ENCODE data around the gene MTAP.
A peak's percentile ranks its signal among the peaks of the same experiment; 100 is the strongest.

Gene MTAP

GRCh38 chr9:21806644-21807043 is 4.2 kb downstream of the MTAP start:
- no peak for DNase-seq

DNA sequence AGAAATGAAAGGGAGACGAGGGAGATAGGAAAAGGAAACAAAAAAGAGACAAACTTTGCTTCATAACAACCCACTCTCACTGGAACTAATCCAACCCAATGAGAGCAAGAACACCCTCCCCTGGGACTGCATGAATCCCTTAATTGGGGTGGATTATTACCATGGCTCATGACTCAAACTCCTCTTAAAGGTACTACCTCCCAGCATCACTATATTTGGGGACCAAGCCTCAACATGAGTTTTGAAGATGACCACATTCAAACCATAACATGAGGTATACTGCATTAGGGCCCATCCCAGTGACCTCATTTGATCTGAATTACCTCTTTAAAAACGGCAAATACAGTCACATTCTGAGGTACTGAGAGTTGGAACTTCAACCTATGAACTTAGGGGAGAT is 8.0 kb downstream of the MTAP start:
- no peak for DNase-seq

DNA sequence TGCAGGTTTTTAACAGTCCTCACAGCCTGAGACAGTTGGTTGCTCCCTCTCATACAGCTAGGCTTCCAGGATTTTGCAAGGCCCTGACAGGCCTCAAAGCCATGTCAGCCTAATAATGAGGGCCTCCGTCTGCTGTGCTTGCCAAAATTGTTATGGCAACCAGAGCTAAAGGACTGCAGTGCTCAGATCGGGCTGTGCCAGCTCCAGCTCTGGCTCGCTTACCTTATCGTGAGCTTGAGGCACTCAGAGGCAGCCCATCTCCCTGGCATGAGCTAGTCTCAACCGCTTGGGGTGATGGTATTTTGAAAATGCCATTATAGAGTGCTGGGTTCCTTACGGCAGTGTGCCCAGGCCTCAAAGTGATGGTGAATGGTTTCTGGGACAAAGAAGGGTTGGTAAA is 8.4 kb downstream of the MTAP start:
- DNase-seq: no peak

DNA sequence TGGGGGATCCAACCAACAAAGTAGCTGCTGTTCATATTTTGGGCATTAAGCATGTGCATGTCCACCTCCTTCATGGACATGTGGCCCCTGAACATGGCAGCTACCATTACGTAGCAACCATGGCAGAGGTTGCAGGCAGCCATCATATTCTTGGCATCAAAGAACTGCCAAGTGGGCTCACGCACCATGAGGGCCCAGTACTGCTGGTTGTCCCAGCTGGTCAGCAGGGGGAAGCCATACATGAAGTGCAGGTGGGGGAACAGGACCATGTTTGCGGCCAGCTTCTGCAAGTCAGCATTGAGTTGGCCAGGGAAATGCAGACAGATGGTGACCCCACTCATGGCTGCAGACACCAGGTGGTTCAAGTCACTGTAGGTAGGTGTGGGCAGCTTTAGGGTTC is 9.5 kb downstream of the MTAP start:
- no peak for DNase-seq

GRCh38 chr9:21812415-21812814 is 10.0 kb downstream of the MTAP start:
- no peak for DNase-seq

- DNase-seq: peak; percentile 70
These were observed 10.6 kb downstream of the MTAP start for GRCh38 chr9:21812946-21813568.

- DNase-seq: peak; percentile 86
These were observed 11.4 kb downstream of the MTAP start for GRCh38 chr9:21813575-21814473.

- DNase-seq: no peak
These were observed 13.2 kb downstream of the MTAP start for GRCh38 chr9:21815643-21816042.

GRCh38 chr9:21817176-21817575 is 14.7 kb downstream of the MTAP start:
- no peak for DNase-seq

GRCh38 chr9:21825637-21826036 is 23.2 kb downstream of the MTAP start:
- no peak for DNase-seq

GRCh38 chr9:21828853-21829410 is 26.5 kb downstream of the MTAP start:
- peak; percentile 13 for DNase-seq

DNA sequence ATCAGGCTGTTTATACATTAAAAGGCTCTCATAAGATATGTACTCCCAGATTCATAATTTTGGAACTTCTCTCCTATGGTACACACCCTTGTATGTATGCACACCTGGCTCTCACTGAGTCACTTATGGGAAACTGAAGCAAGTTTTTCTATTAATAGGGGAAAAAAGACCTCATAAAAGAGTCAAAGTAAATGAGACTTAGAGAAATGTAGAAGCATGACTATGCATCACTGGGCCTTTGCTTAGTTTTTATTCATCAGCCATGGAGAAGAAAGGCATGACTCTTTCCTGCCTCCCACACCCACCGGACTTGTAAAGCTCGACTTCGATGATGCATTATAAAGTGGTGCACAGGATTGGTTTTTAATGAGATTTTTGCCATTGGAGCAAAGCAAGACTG is 28.2 kb downstream of the MTAP start:
- DNase-seq: no peak

GRCh38 chr9:21831841-21832509 is 29.5 kb downstream of the MTAP start:
- DNase-seq: no peak

GRCh38 chr9:21833090-21833801 is 30.8 kb downstream of the MTAP start:
- DNase-seq: no peak

DNA sequence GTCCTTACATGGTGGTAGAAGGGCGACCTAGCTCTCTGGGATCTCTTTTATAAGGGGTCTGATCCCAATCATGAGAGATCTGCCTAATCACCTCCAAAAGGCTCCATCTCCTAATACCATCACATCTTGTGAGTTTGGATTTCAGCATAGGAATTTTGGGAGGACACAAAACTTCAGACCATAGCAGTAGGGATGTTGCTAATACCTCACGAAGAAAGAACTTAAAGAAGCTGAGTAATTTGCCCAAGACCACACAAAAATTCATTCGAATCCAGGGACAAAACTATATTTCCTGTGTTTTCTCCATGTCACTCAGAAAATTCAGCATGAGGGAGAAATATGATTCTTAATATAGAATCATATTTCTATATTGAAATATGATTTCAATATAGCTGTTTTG is 32.7 kb downstream of the MTAP start:
- DNase-seq: no peak

DNA sequence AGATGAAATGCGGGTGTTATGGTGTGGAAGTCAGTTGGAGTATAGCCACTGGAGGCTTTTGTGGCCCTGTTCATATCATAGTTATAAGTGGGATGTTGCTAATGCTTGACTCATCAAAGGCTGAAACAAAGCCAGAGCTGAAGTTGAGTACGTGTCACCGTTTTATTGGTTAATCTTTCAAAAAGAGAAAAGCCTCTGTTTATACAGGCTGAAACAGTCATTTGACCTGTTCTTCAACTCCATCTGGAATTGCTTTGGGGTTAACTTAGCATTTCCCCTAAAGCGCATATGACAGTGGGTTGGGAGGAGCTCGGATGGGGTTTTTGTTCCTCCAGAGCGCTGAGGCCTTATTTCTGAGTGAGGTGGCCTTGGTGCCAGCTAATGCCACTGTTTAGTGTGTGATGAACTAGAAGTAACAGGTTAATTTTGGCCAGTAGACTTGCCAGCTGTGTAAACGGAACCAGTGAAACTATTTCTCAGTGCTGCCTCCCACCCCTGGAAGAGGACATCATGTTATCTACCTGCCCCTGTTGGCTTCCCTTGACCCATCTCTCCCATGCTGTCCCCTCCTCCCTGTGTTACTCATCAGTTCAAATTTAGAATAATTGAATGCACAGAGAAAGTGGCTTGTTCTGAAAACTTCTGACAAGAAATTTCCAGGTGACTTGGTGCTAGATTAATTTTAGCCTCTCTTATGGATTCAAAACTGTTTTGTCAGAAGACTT is 34.2 kb downstream of the MTAP start:
- no peak for DNase-seq

DNA sequence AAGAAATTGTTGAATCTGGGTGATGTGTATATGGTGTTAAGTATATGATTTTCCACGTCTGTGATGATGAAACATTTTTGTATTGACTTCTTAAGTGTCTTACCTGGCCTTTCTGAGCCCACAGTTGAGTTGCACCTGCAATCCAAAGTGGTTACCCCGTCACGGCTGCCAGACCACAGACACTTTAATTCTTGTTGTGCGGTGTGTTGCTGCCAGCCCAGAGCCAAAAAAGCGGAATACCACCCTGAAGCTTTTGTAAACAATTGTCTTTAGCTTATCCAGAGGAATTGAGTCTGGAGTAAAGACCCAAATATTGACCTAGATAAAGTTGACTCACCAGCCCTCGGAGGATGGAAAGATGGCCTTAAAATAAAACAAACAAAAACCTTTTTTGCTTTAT is 35.1 kb downstream of the MTAP start:
- DNase-seq: no peak

- DNase-seq: no peak
These were observed 38.2 kb downstream of the MTAP start for GRCh38 chr9:21840647-21841046.

DNA sequence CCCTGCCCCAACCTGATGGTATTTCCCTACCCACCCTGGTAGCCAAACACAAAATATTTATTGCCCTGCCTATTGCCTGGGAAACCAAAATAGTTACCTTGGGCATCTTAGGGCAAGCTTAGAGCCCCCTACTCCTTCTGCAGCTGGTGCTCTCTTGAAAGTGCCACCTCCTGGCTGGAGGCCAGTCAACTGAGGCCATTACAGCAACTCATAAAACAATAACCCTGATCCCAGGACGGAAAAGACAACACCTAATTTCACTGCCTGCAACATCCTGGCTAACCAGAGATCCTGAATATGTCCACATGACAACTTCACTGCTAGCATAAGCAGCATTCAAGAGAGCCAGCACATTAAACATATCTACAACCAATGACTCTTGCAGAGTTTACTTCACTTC is 38.7 kb downstream of the MTAP start:
- DNase-seq: no peak

- no peak for DNase-seq
These were observed 46.2 kb downstream of the MTAP start for GRCh38 chr9:21848615-21849014.

- no peak for DNase-seq
These were observed 50.3 kb downstream of the MTAP start for GRCh38 chr9:21852754-21853153.

DNA sequence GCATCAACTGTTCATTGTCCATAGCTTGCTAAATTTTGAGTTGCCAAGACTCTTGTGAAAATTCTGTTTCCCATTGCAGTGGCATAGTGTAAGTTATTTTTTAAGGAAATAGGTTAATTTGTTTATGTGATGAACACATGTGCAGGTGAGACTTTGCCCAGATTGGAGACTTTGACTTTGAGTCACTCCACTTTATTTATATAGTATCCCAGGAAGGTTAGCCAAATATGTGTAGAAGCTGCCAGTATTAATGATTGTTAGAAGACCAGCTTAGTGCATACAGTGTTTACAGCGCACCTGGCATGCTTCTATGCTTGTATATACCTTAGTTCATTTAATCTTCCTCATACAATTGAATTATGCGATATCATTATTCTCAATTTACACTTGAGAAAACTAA is 51.0 kb downstream of the MTAP start:
- DNase-seq: no peak
